GM13977 (cell line): Measurements from ENCODE around the gene TMEM187.

Experiments
- DNase-seq: peaks from one replicate; pipeline ENCODE4 v3.0.0; 2012; ENCODE audit warnings: low spot score
- in situ Hi-C: fragments of 300-500 bp; cut with MboI; formaldehyde crosslinking; loops from one replicate; pipeline ENCODE4 v1.12.0; 2022; ENCODE audit warnings: low sequenced_read_pairs, low pct_unique_long_range_greater_than_20kb, mixed read lengths, inconsistent platforms; ENCODE audit not compliant: unreplicated experiment
- TF ChIP-seq, protein P1 (sequence below): IDR thresholded peaks from 2 replicates; pipeline ENCODE4 v1.5.1; 2012; ENCODE audit warnings: mild to moderate bottlenecking, control low read depth; ENCODE audit not compliant: insufficient read depth; ENCODE audit errors: extremely low read depth, missing control alignments

The TMEM187 gene

GRCh38 chrX:153966283-153966688 is 6.3 kb upstream of the TMEM187 start:
- in situ Hi-C loops, result no loop called here
- TF ChIP-seq, protein P1, sequence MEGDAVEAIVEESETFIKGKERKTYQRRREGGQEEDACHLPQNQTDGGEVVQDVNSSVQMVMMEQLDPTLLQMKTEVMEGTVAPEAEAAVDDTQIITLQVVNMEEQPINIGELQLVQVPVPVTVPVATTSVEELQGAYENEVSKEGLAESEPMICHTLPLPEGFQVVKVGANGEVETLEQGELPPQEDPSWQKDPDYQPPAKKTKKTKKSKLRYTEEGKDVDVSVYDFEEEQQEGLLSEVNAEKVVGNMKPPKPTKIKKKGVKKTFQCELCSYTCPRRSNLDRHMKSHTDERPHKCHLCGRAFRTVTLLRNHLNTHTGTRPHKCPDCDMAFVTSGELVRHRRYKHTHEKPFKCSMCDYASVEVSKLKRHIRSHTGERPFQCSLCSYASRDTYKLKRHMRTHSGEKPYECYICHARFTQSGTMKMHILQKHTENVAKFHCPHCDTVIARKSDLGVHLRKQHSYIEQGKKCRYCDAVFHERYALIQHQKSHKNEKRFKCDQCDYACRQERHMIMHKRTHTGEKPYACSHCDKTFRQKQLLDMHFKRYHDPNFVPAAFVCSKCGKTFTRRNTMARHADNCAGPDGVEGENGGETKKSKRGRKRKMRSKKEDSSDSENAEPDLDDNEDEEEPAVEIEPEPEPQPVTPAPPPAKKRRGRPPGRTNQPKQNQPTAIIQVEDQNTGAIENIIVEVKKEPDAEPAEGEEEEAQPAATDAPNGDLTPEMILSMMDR, result no peak
- no peak for DNase-seq

GRCh38 chrX:153966841-153967535 is 5.6 kb upstream of the TMEM187 start:
- DNase-seq, result no peak
- TF ChIP-seq, protein P1, result no peak
- in situ Hi-C loops, result no loop called here

- TF ChIP-seq, protein P1, result no peak
- no peak for DNase-seq
- in situ Hi-C loops, result no loop called here
Measured at GRCh38 chrX:153967536-153968224, 4.9 kb upstream of the TMEM187 start.

GRCh38 chrX:153968255-153968654 is 4.3 kb upstream of the TMEM187 start:
- no peak for DNase-seq
- TF ChIP-seq, protein P1, result no peak
- in situ Hi-C loops, result no loop called here

- in situ Hi-C loops, result no loop called here
- DNase-seq, result no peak
- TF ChIP-seq, protein P1, result peak; percentile 32
Measured at GRCh38 chrX:153968754-153969124, 3.8 kb upstream of the TMEM187 start.

GRCh38 chrX:153969125-153969903 is 3.2 kb upstream of the TMEM187 start:
- no peak for DNase-seq
- TF ChIP-seq, protein P1, result no peak
- in situ Hi-C loops, result no loop called here
